SKM-1 (cell line): ENCODE measurements around the gene SPATA20.

Source experiments
- DNase-seq: peaks from one replicate; lab custom pipeline; 2025; ENCODE audit not compliant: unreplicated experiment; lab: John Stamatoyannopoulos, UW

SPATA20 gene

GRCh38 chr17:50538549-50539410, 8.2 kb upstream of the SPATA20 start:
- DNase-seq, result no peak

GRCh38 chr17:50539762-50540559, 7.0 kb upstream of the SPATA20 start:
- DNase-seq, result no peak

GRCh38 chr17:50540560-50541401, 6.2 kb upstream of the SPATA20 start:
- no peak for DNase-seq

GRCh38 chr17:50541402-50541715, 5.6 kb upstream of the SPATA20 start:
- DNase-seq, result no peak

- peak; percentile 51 for DNase-seq
Measured at GRCh38 chr17:50541716-50542688, 5.0 kb upstream of the SPATA20 start.

- DNase-seq, result no peak
Measured at GRCh38 chr17:50542795-50543774, 3.9 kb upstream of the SPATA20 start.

GRCh38 chr17:50544516-50544915, 2.5 kb upstream of the SPATA20 start:
- no peak for DNase-seq

- DNase-seq, result no peak
Measured at GRCh38 chr17:50545311-50545710, 1.7 kb upstream of the SPATA20 start.

GRCh38 chr17:50546701-50547034, 306 bp upstream of the SPATA20 start:
- no peak for DNase-seq

- no peak for DNase-seq
Measured at GRCh38 chr17:50547736-50548083, 736 bp downstream of the SPATA20 start.

- DNase-seq, result no peak
Measured at GRCh38 chr17:50548831-50549230, 1.9 kb downstream of the SPATA20 start.

GRCh38 chr17:50549256-50549941, 2.4 kb downstream of the SPATA20 start:
- no peak for DNase-seq

GRCh38 chr17:50549969-50550368, 3.0 kb downstream of the SPATA20 start:
- DNase-seq, result no peak

- DNase-seq, result no peak
Measured at GRCh38 chr17:50550661-50551432, 3.9 kb downstream of the SPATA20 start.

GRCh38 chr17:50551433-50551815, 4.5 kb downstream of the SPATA20 start:
- no peak for DNase-seq

- DNase-seq, result no peak
Measured at GRCh38 chr17:50551884-50552283, 4.9 kb downstream of the SPATA20 start.

- no peak for DNase-seq
Measured at GRCh38 chr17:50554201-50554600, 7.2 kb downstream of the SPATA20 start.

- DNase-seq, result no peak
Measured at GRCh38 chr17:50556803-50557202, 9.8 kb downstream of the SPATA20 start.
